Measurements from ENCODE around the gene CLMN. TPM values are rescaled to one million over a fixed set of nuclear protein-coding genes. Genes with fewer than 3 reads are reported as not detected.
"Not testable (repeated sequence)": the region's sequence is repeated elsewhere in the genome, so short reads cannot be mapped to it uniquely, and the experiment has no call there.

CLMN gene
- total and polyA plus RNA-seq, 7 experiments from 2014 or later = 0.43 to 6.8 (median 0.70) TPM

GRCh38 chr14:95184413-95184790, 135.3 kb downstream of the CLMN start:
- Histone ChIP-seq H3K4me1 (ENCODE audit: control insufficient read depth in 2 of 2, insufficient read depth in 2 of 2, low read length in 2 of 2) (no peaks in the 10 kb centered on the region), H3K36me3 (ENCODE audit: control insufficient read depth in 2 of 3, insufficient read depth in 3 of 3, low read length in 3 of 3) (no peaks in the 10 kb centered on the region), H3K27me3 (ENCODE audit: control insufficient read depth in 2 of 2, insufficient read depth in 2 of 2, low read length in 2 of 2) (no peaks in the 10 kb centered on the region), H3K4me3 (ENCODE audit: low read length) (no peak overlapping the region), H3K27ac (ENCODE audit: low read depth, low read length) (no peak overlapping the region), H3K9me3 (ENCODE audit: control insufficient read depth in 2 of 3, low read length in 3 of 3) (no peaks in the 10 kb centered on the region)
- CTCF ChIA-PET = no interaction called here
- no peak for DNase-seq
- intact Hi-C loops (cut with micrococcal nuclease) = no loop called here
- H3K4me3 Mint-ChIP-seq = no peak overlapping the region
- H3K9me3 Mint-ChIP-seq = peaks cover 0 to 6% (median 3%) of the 10 kb centered on the region in 11 donors
- ATAC-seq = no peak
- peaks cover 0 to 14% (median 0%) of the 10 kb centered on the region in 7 donors for H3K4me1 Mint-ChIP-seq
- POLR2A ChIA-PET = no interaction called here
- no peak overlapping the region for H3K27ac Mint-ChIP-seq
- H3K27me3 Mint-ChIP-seq = peaks cover 21 to 38% (median 26%) of the 10 kb centered on the region in 5 donors
- H3K36me3 Mint-ChIP-seq = peaks cover 0 to 23% (median 15%) of the 10 kb centered on the region in 5 donors

GRCh38 chr14:95183532-95184412, 135.9 kb downstream of the CLMN start:
- DNase-seq (no peak), ATAC-seq (no peak)
- H3K9me3 Mint-ChIP-seq = peaks cover 0 to 6% (median 3%) of the 10 kb centered on the region in 11 donors
- H3K4me3 Mint-ChIP-seq = no peak overlapping the region
- H3K27me3 Mint-ChIP-seq = peaks cover 21 to 38% (median 26%) of the 10 kb centered on the region in 5 donors
- intact Hi-C loops (cut with micrococcal nuclease) = no loop called here
- ChIA-PET POLR2A (no interaction called here), CTCF (interaction anchor here (0.7 kb wide), 1 partner anchor 13 kb away, joined by 4 read pairs; no protein-coding TSS in a partner anchor)
- no peaks in the 10 kb centered on the region for H3K4me1 ChIP-seq (ENCODE audit: control insufficient read depth in 2 of 2, insufficient read depth in 2 of 2, low read length in 2 of 2)
- no peaks in the 10 kb centered on the region for H3K27me3 ChIP-seq (ENCODE audit: control insufficient read depth in 2 of 2, insufficient read depth in 2 of 2, low read length in 2 of 2)
- H3K36me3 Mint-ChIP-seq = peaks cover 0 to 27% (median 15%) of the 10 kb centered on the region in 5 donors
- no peaks in the 10 kb centered on the region for H3K9me3 ChIP-seq (ENCODE audit: control insufficient read depth in 2 of 3, low read length in 3 of 3)
- H3K36me3 ChIP-seq (ENCODE audit: control insufficient read depth in 2 of 3, insufficient read depth in 3 of 3, low read length in 3 of 3) = no peaks in the 10 kb centered on the region
- H3K4me1 Mint-ChIP-seq = peaks cover 0 to 14% (median 0%) of the 10 kb centered on the region in 7 donors
- no peak overlapping the region for H3K27ac Mint-ChIP-seq
- no peak overlapping the region for H3K27ac ChIP-seq (ENCODE audit: low read depth, low read length)
- no peak overlapping the region for H3K4me3 ChIP-seq (ENCODE audit: low read length)

GRCh38 chr14:95183082-95183481, 136.6 kb downstream of the CLMN start:
- Histone ChIP-seq H3K36me3 (ENCODE audit: control insufficient read depth in 2 of 3, insufficient read depth in 3 of 3, low read length in 3 of 3) (no peaks in the 10 kb centered on the region), H3K27ac (ENCODE audit: low read depth, low read length) (no peak overlapping the region), H3K4me3 (ENCODE audit: low read length) (no peak overlapping the region), H3K9me3 (ENCODE audit: control insufficient read depth in 2 of 3, low read length in 3 of 3) (no peaks in the 10 kb centered on the region), H3K27me3 (ENCODE audit: control insufficient read depth in 2 of 2, insufficient read depth in 2 of 2, low read length in 2 of 2) (no peaks in the 10 kb centered on the region), H3K4me1 (ENCODE audit: control insufficient read depth in 2 of 2, insufficient read depth in 2 of 2, low read length in 2 of 2) (no peaks in the 10 kb centered on the region)
- peaks cover 0 to 32% (median 15%) of the 10 kb centered on the region in 5 donors for H3K36me3 Mint-ChIP-seq
- peaks cover 21 to 35% (median 25%) of the 10 kb centered on the region in 5 donors for H3K27me3 Mint-ChIP-seq
- CTCF ChIA-PET = no interaction called here
- H3K4me3 Mint-ChIP-seq = no peak overlapping the region
- H3K27ac Mint-ChIP-seq = no peak overlapping the region
- ATAC-seq = no peak
- intact Hi-C loops (cut with micrococcal nuclease) = no loop called here
- H3K9me3 Mint-ChIP-seq = peaks cover 0 to 5% (median 2%) of the 10 kb centered on the region in 11 donors
- no peak for DNase-seq
- POLR2A ChIA-PET = no interaction called here
- H3K4me1 Mint-ChIP-seq = peaks cover 0 to 14% (median 0%) of the 10 kb centered on the region in 7 donors

GRCh38 chr14:95182379-95182778, 137.3 kb downstream of the CLMN start:
- Mint-ChIP-seq H3K9me3 (peaks cover 0 to 5% (median 0%) of the 10 kb centered on the region in 11 donors), H3K27ac (no peak overlapping the region), H3K36me3 (peaks cover 0 to 32% (median 15%) of the 10 kb centered on the region in 5 donors), H3K4me3 (no peak overlapping the region), H3K27me3 (peaks cover 21 to 32% (median 27%) of the 10 kb centered on the region in 5 donors), H3K4me1 (peaks cover 0 to 13% (median 0%) of the 10 kb centered on the region in 7 donors)
- Histone ChIP-seq H3K4me1 (ENCODE audit: control insufficient read depth in 2 of 2, insufficient read depth in 2 of 2, low read length in 2 of 2) (no peaks in the 10 kb centered on the region), H3K36me3 (ENCODE audit: control insufficient read depth in 2 of 3, insufficient read depth in 3 of 3, low read length in 3 of 3) (no peaks in the 10 kb centered on the region), H3K9me3 (ENCODE audit: control insufficient read depth in 2 of 3, low read length in 3 of 3) (no peaks in the 10 kb centered on the region), H3K27me3 (ENCODE audit: control insufficient read depth in 2 of 2, insufficient read depth in 2 of 2, low read length in 2 of 2) (no peaks in the 10 kb centered on the region), H3K4me3 (ENCODE audit: low read length) (no peak overlapping the region), H3K27ac (ENCODE audit: low read depth, low read length) (no peak overlapping the region)
- intact Hi-C loops (cut with micrococcal nuclease) = no loop called here
- DNase-seq = no peak
- ATAC-seq = no peak
- ChIA-PET POLR2A (no interaction called here), CTCF (no interaction called here)

GRCh38 chr14:95180966-95181741, 138.6 kb downstream of the CLMN start:
- H3K27ac Mint-ChIP-seq = no peak overlapping the region
- H3K4me3 ChIP-seq (ENCODE audit: low read length) = no peak overlapping the region
- ChIA-PET POLR2A (no interaction called here), CTCF (no interaction called here)
- intact Hi-C loops (cut with micrococcal nuclease) = no loop called here
- no peaks in the 10 kb centered on the region for H3K4me1 ChIP-seq (ENCODE audit: control insufficient read depth in 2 of 2, insufficient read depth in 2 of 2, low read length in 2 of 2)
- H3K27ac ChIP-seq (ENCODE audit: low read depth, low read length) = no peak overlapping the region
- H3K4me3 Mint-ChIP-seq = no peak overlapping the region
- H3K4me1 Mint-ChIP-seq = peaks cover 0 to 10% (median 0%) of the 10 kb centered on the region in 7 donors
- H3K36me3 Mint-ChIP-seq = peaks cover 0 to 27% (median 15%) of the 10 kb centered on the region in 5 donors
- DNase-seq (no peak), ATAC-seq (no peak)
- no peaks in the 10 kb centered on the region for H3K9me3 ChIP-seq (ENCODE audit: control insufficient read depth in 2 of 3, low read length in 3 of 3)
- no peaks in the 10 kb centered on the region for H3K36me3 ChIP-seq (ENCODE audit: control insufficient read depth in 2 of 3, insufficient read depth in 3 of 3, low read length in 3 of 3)
- H3K27me3 Mint-ChIP-seq = peaks cover 12 to 21% (median 18%) of the 10 kb centered on the region in 5 donors
- no peaks in the 10 kb centered on the region for H3K27me3 ChIP-seq (ENCODE audit: control insufficient read depth in 2 of 2, insufficient read depth in 2 of 2, low read length in 2 of 2)
- H3K9me3 Mint-ChIP-seq = peaks cover 0 to 3% (median 0%) of the 10 kb centered on the region in 11 donors

- H3K27me3 ChIP-seq (ENCODE audit: control insufficient read depth in 2 of 2, insufficient read depth in 2 of 2, low read length in 2 of 2); H3K4me3 ChIP-seq (ENCODE audit: low read length); H3K4me3 Mint-ChIP-seq; ATAC-seq; intact Hi-C loops (cut with micrococcal nuclease); H3K27ac ChIP-seq (ENCODE audit: low read depth, low read length); POLR2A ChIA-PET; H3K4me1 Mint-ChIP-seq; H3K9me3 Mint-ChIP-seq; H3K36me3 ChIP-seq (ENCODE audit: control insufficient read depth in 2 of 3, insufficient read depth in 3 of 3, low read length in 3 of 3); DNase-seq; H3K4me1 ChIP-seq (ENCODE audit: control insufficient read depth in 2 of 2, insufficient read depth in 2 of 2, low read length in 2 of 2); H3K9me3 ChIP-seq (ENCODE audit: control insufficient read depth in 2 of 3, low read length in 3 of 3); CTCF ChIA-PET; H3K27ac Mint-ChIP-seq: not testable (repeated sequence)
- H3K36me3 Mint-ChIP-seq = peaks cover 0 to 18% (median 6%) of the 10 kb centered on the region in 5 donors
- peaks cover 0 to 11% (median 0%) of the 10 kb centered on the region in 5 donors for H3K27me3 Mint-ChIP-seq
Observed at GRCh38 chr14:95175670-95176069, 144.0 kb downstream of the CLMN start.
